Heart left ventricle (tissue), 16 donors: Measurements from ENCODE around the gene DLG1. TPM values are rescaled to one million over a fixed set of nuclear protein-coding genes. Genes with fewer than 3 reads are reported as not detected.
A peak's percentile ranks its signal among the peaks of the same experiment; 100 is the strongest.

Source experiments
- ATAC-seq, 4 donors: fragments of 200-7000 bp; cut with Tn5 transposase; one replicate each; pipeline ENCODE4 v1.9.1; 2020 to 2022; ENCODE audit warnings: moderate library complexity in 4 of 4, mild to moderate bottlenecking in 3 of 4, moderate number of reproducible peaks in 1 of 4
- DNase-seq, 5 donors: peaks; one replicate each; pipeline ENCODE4 v3.0.0-alpha.2; 2020
- H3K27ac ChIP-seq, 12 donors: fragments of 200-600 bp; sonication (generic) in 4 of 12; one replicate each; pipeline versions ENCODE4 v1.5.0 to v1.8.0; 2016 to 2022; ENCODE audit warnings: mild to moderate bottlenecking in 2 of 12
- H3K27me3 ChIP-seq, 9 donors: fragments of 200-600 bp; sonication (generic) in 2 of 9; one replicate each; pipeline versions ENCODE4 v1.5.1 to v1.8.0; 2016 to 2022; ENCODE audit warnings: mild to moderate bottlenecking in 3 of 9
- H3K36me3 ChIP-seq, 9 donors: fragments of 200-600 bp; sonication (generic) in 2 of 9; one replicate each; pipeline versions ENCODE4 v1.5.0 to v1.8.0; 2018 to 2022; ENCODE audit warnings: mild to moderate bottlenecking in 2 of 9
- H3K4me1 ChIP-seq, 12 donors: fragments of 200-600 bp; sonication (generic) in 4 of 12; one replicate each; pipeline versions ENCODE4 v1.5.0 to v1.8.0; 2016 to 2022; ENCODE audit warnings: mild to moderate bottlenecking in 3 of 12
- H3K4me3 ChIP-seq, 12 donors: fragments of 200-600 bp; sonication (generic) in 4 of 12; one replicate each; pipeline versions ENCODE4 v1.5.0 to v1.8.0; 2017 to 2022; ENCODE audit warnings: mild to moderate bottlenecking in 9 of 12, moderate library complexity in 4 of 12
- H3K9me3 ChIP-seq, 12 donors: fragments of 200-600 bp; sonication (generic) in 4 of 12; one replicate each; pipeline versions ENCODE4 v1.5.0 to v1.8.0; 2016 to 2022; ENCODE audit warnings: mild to moderate bottlenecking in 1 of 12
- CTCF ChIP-seq, 12 donors: fragments of 200-600 bp; sonication (generic) in 4 of 12; IDR thresholded peaks; one replicate each; pipeline versions ENCODE4 v1.5.0 to v1.8.0; 2018 to 2022; ENCODE audit warnings: antibody characterized with exemption in 12 of 12, mild to moderate bottlenecking in 5 of 12
- POLR2A ChIP-seq, 2 donors: fragments of 450-650 bp; IDR thresholded peaks; one replicate each; pipeline ENCODE4 v1.6.1; 2017; ENCODE audit warnings: antibody characterized with exemption in 2 of 2, mild to moderate bottlenecking in 2 of 2, moderate library complexity in 2 of 2
- WGBS, 4 donors: extraction: QIAGEN DNeasy Blood & Tissue Kit in 2 of 4; methylation state at CpG; one replicate each; pipeline versions ENCODE4 v1.1.5 to v1.1.7; 2013 to 2018; 5-methylcytosine and 5-hydroxymethylcytosine counted together
- intact Hi-C, 10 donors: fragments of 100-400 bp; cut with DNase I; formaldehyde crosslinking; loops; one replicate each; pipeline versions ENCODE4 v1.11.1 to v1.14.2; 2022
- polyA plus RNA-seq, 2 donors: library from polyadenylated mRNA; stranded (reverse); fragments of 200-250 nt; gene quantifications; one replicate each; pipeline ENCODE4 v1.2.3, GENCODE V29; 2013
- total RNA-seq, 9 donors: library from RNA; depleted of rRNA in 2 of 9; stranded (reverse); fragments of >200 nt in 2 of 9; fragmentation: NEBNext Ultra II Directional in 3 of 9; extraction: Animal tissue kit (Norgen Biotek cat#: 25700) in 3 of 9; gene quantifications; one replicate each; pipeline versions ENCODE4 v1.1.0 to v1.2.4, GENCODE V29; 2016 to 2023
- donor health status: ischemic (EF 13 %, LVEDD 7.1; RV severe dilation, severe dysfunction).
- donor health status: healthy with polysubstance abuse.
- donor health status: DM: no; HTN: yes; CAD: no.
- donor health status: DM: no; HTN: no; CAD: no.
- donor health status: ischemic (EF 25% LVEDD 6.9; RV normal size, moderate dysfunction).
- donor health status: ischemic (EF 25% LVEDD 5.7; RV mildly dilated, moderate dysfunction).
- donor health status: healthy.
- donor health status: DM: yes; HTN: yes; CAD: no.
- donor health status: ischemic (EF 35%, LVEDD 5.7; RV mildly dilated, moderate dysfunction).
- donor health status: nonischemic (EF 11% LVEDD 7.7; RV severe dilation, severe dysfunction).
- donor health status: DM: yes; HTN: yes; CAD: no.
- donor health status: PGD.
- donor health status: ischemic (EF 29% LVEDD 5.4; RV normal size, mild dysfunction).
- donor health status: nonischemic (EF 23%, LVEDD 6.1; RV moderate dilation, normal function).

Gene DLG1
- total and polyA plus RNA-seq, 11 donors, result 17.4 to 151 (median 63.6) TPM

- WGBS, 4 donors, result 52 to 79% (median 61%) methylated on average over 13 of the region's 13 CpGs
- peak in 3 of 4 donors; percentile 55 to 68 (median 67) for ATAC-seq
- no peaks in the 10 kb centered on the region for H3K9me3 ChIP-seq
- peak in 2 of 5 donors; percentile 49 to 65 for DNase-seq
- peaks cover 0 to 18% (median 7%) of the 10 kb centered on the region in 12 donors for H3K4me1 ChIP-seq
- no peak for TF ChIP-seq POLR2A (IDR thresholded peaks at IDR 0.05)
- TF ChIP-seq CTCF (IDR thresholded peaks at IDR 0.05), result no peak
- no peaks in the 10 kb centered on the region for H3K36me3 ChIP-seq
- intact Hi-C loops, result no loop called here
- no peak overlapping the region for H3K27ac ChIP-seq
- H3K4me3 ChIP-seq, result no peak overlapping the region
- no peaks in the 10 kb centered on the region for H3K27me3 ChIP-seq
These were observed 37.2 kb upstream of the DLG1 start for GRCh38 chr3:197335428-197336132.

GRCh38 chr3:197333901-197334639, 35.7 kb upstream of the DLG1 start:
- Histone ChIP-seq H3K4me3 (no peak overlapping the region), H3K36me3 (no peaks in the 10 kb centered on the region), H3K4me1 (peaks cover 0 to 11% (median 4%) of the 10 kb centered on the region in 12 donors), H3K27me3 (no peaks in the 10 kb centered on the region), H3K27ac (no peak overlapping the region), H3K9me3 (no peaks in the 10 kb centered on the region)
- DNase-seq (no peak), ATAC-seq (no peak)
- 76 to 87% (median 85%) methylated on average over 11 of the region's 11 CpGs for WGBS, 4 donors
- intact Hi-C loops, result no loop called here
- TF ChIP-seq POLR2A (IDR thresholded peaks at IDR 0.05) (no peak), CTCF (IDR thresholded peaks at IDR 0.05) (no peak)

- no peak for TF ChIP-seq CTCF (IDR thresholded peaks at IDR 0.05)
- Histone ChIP-seq H3K4me1 (peaks cover 0 to 11% (median 4%) of the 10 kb centered on the region in 12 donors), H3K27ac (no peak overlapping the region), H3K4me3 (no peak overlapping the region), H3K27me3 (no peaks in the 10 kb centered on the region), H3K9me3 (no peaks in the 10 kb centered on the region), H3K36me3 (no peaks in the 10 kb centered on the region)
- 65 to 83% (median 72%) methylated on average over 2 to 3 of the region's 3 CpGs for WGBS, 4 donors
- intact Hi-C loops, result no loop called here
- no peak for ATAC-seq
- DNase-seq, result no peak
These were observed 32.7 kb upstream of the DLG1 start for GRCh38 chr3:197331131-197331530.

GRCh38 chr3:197329382-197329781, 31.0 kb upstream of the DLG1 start:
- Histone ChIP-seq H3K4me1 (no peaks in the 10 kb centered on the region), H3K9me3 (no peaks in the 10 kb centered on the region), H3K36me3 (no peaks in the 10 kb centered on the region), H3K4me3 (no peak overlapping the region), H3K27ac (no peak overlapping the region), H3K27me3 (no peaks in the 10 kb centered on the region)
- no peak for ATAC-seq
- intact Hi-C loops, result no loop called here
- DNase-seq, result no peak
- TF ChIP-seq POLR2A (IDR thresholded peaks at IDR 0.05), result no peak
- TF ChIP-seq CTCF (IDR thresholded peaks at IDR 0.05), result no peak
- WGBS, 4 donors, result 71 to 86% (median 82%) methylated on average over 3 of the region's 3 CpGs
